NT2/D1 (cell line): ENCODE results near the gene GJB4.
"Not testable (repeated sequence)": the region's sequence is repeated elsewhere in the genome, so short reads cannot be mapped to it uniquely, and the experiment has no call there.

Experiments
- DNase-seq: peaks from one replicate; pipeline ENCODE4 v3.0.0-alpha.2; 2011; ENCODE audit warnings: low read depth, low spot score
- H3K27me3 ChIP-seq: 2 replicates; pipeline ENCODE4 v1.6.0; 2011; ENCODE audit warnings: mild to moderate bottlenecking; ENCODE audit not compliant: insufficient read length, insufficient read depth
- H3K36me3 ChIP-seq: 2 replicates; pipeline ENCODE4 v1.6.1; 2011; ENCODE audit warnings: mild to moderate bottlenecking, low read length, mixed read lengths; ENCODE audit not compliant: insufficient read depth, insufficient read length
- H3K4me1 ChIP-seq: 2 replicates; pipeline ENCODE4 v1.5.1; 2011; ENCODE audit not compliant: insufficient read depth, insufficient read length
- H3K4me3 ChIP-seq: 2 replicates; pipeline ENCODE4 v1.5.1; 2011; ENCODE audit warnings: low read depth; ENCODE audit not compliant: insufficient read length
- H3K9ac ChIP-seq: 2 replicates; pipeline ENCODE4 v1.6.0; 2011; ENCODE audit warnings: low read depth; ENCODE audit not compliant: insufficient read length
- H3K9me3 ChIP-seq: 2 replicates; pipeline ENCODE4 v1.5.1; 2011; ENCODE audit warnings: mild to moderate bottlenecking, low read length; ENCODE audit not compliant: insufficient read depth
- SUZ12 ChIP-seq: IDR thresholded peaks from 2 replicates; pipeline ENCODE4 v1.6.1; 2011; ENCODE audit not compliant: insufficient read length, insufficient read depth; ENCODE audit errors: extremely low read depth
- YY1 ChIP-seq: IDR thresholded peaks from 2 replicates; pipeline ENCODE4 v1.6.1; 2011; ENCODE audit not compliant: insufficient read length, insufficient read depth
- ZNF274 ChIP-seq: IDR thresholded peaks from 2 replicates; pipeline ENCODE4 v1.6.1; 2011; ENCODE audit warnings: mild to moderate bottlenecking, low read depth, low read length

Gene GJB4

GRCh38 chr1:34795916-34796315, 36.4 kb downstream of the GJB4 start:
- no peaks in the 10 kb centered on the region for H3K36me3 ChIP-seq
- TF ChIP-seq SUZ12 (no peak), YY1 (no peak), ZNF274 (no peak)
- no peak overlapping the region for H3K9ac ChIP-seq
- no peaks in the 10 kb centered on the region for H3K27me3 ChIP-seq
- H3K9me3 ChIP-seq: no peaks in the 10 kb centered on the region
- no peak overlapping the region for H3K4me3 ChIP-seq
- DNase-seq: no peak
- peaks cover 4% of the 10 kb centered on the region for H3K4me1 ChIP-seq

GRCh38 chr1:34796990-34797389, 37.5 kb downstream of the GJB4 start:
- Histone ChIP-seq H3K27me3 (no peaks in the 10 kb centered on the region), H3K9ac (no peak overlapping the region), H3K4me3 (no peak overlapping the region), H3K9me3 (no peaks in the 10 kb centered on the region), H3K36me3 (no peaks in the 10 kb centered on the region), H3K4me1 (peaks cover 4% of the 10 kb centered on the region)
- DNase-seq: no peak
- TF ChIP-seq ZNF274 (no peak), YY1 (no peak), SUZ12 (no peak)

GRCh38 chr1:34800214-34800613, 40.7 kb downstream of the GJB4 start:
- H3K9ac ChIP-seq: no peak overlapping the region
- H3K4me1 ChIP-seq: peaks cover 4% of the 10 kb centered on the region
- H3K9me3 ChIP-seq: peaks cover 8% of the 10 kb centered on the region; the same call in 1 of the 2 replicates
- DNase-seq: no peak
- no peaks in the 10 kb centered on the region for H3K36me3 ChIP-seq
- TF ChIP-seq SUZ12 (no peak), YY1 (no peak), ZNF274 (no peak)
- H3K27me3 ChIP-seq: no peaks in the 10 kb centered on the region
- no peak overlapping the region for H3K4me3 ChIP-seq

GRCh38 chr1:34803770-34804169, 44.2 kb downstream of the GJB4 start:
- Histone ChIP-seq H3K9ac (no peak overlapping the region), H3K4me1 (no peaks in the 10 kb centered on the region), H3K36me3 (no peaks in the 10 kb centered on the region), H3K4me3 (no peak overlapping the region), H3K27me3 (no peaks in the 10 kb centered on the region), H3K9me3 (peaks cover 8% of the 10 kb centered on the region; the same call in 1 of the 2 replicates)
- no peak for DNase-seq
- no peak for TF ChIP-seq YY1
- TF ChIP-seq SUZ12: no peak
- no peak for TF ChIP-seq ZNF274

- TF ChIP-seq SUZ12: no peak
- TF ChIP-seq ZNF274: no peak
- no peak for TF ChIP-seq YY1
- peaks cover 8% of the 10 kb centered on the region; the same call in 1 of the 2 replicates for H3K9me3 ChIP-seq
Measured at GRCh38 chr1:34806396-34806795, 46.9 kb downstream of the GJB4 start.

GRCh38 chr1:34808051-34808810, 48.7 kb downstream of the GJB4 start:
- no peaks in the 10 kb centered on the region for H3K27me3 ChIP-seq
- H3K4me3 ChIP-seq: no peak overlapping the region
- no peak for DNase-seq

More at GRCh38 chr1:34806396-34806795, 46.9 kb downstream of the GJB4 start:
- DNase-seq: no peak
- no peaks in the 10 kb centered on the region for H3K36me3 ChIP-seq
- no peaks in the 10 kb centered on the region for H3K4me1 ChIP-seq
- no peak overlapping the region for H3K9ac ChIP-seq
- H3K4me3 ChIP-seq: no peak overlapping the region
- H3K27me3 ChIP-seq: no peaks in the 10 kb centered on the region

GRCh38 chr1:34810781-34811180, 51.2 kb downstream of the GJB4 start:
- H3K4me3 ChIP-seq, H3K27me3 ChIP-seq, H3K36me3 ChIP-seq, H3K4me1 ChIP-seq, H3K9me3 ChIP-seq, DNase-seq, H3K9ac ChIP-seq: not testable (repeated sequence)

More at GRCh38 chr1:34808051-34808810, 48.7 kb downstream of the GJB4 start:
- Histone ChIP-seq H3K4me1 (no peaks in the 10 kb centered on the region), H3K9me3 (peaks cover 4% of the 10 kb centered on the region; the same call in 1 of the 2 replicates), H3K36me3 (no peaks in the 10 kb centered on the region), H3K9ac (no peak overlapping the region)
- TF ChIP-seq ZNF274 (no peak), SUZ12 (no peak), YY1 (no peak)
